GM12878 (cell line): Measurements from ENCODE around the gene ISG15. TPM values are rescaled to one million over a fixed set of nuclear protein-coding genes. Genes with fewer than 3 reads are reported as not detected.

ENCODE experiments used
- ATAC-seq: fragments of 200-7000 bp; cut with Tn5 transposase; 3 replicates; pipeline ENCODE4 v1.9.1; 2020; ENCODE audit warnings: mild to moderate bottlenecking, moderate library complexity
- BruUV-seq: library from RNA; stranded (reverse); fragments of 400-500 nt; replicated peaks from 2 replicates; lab custom pipeline; 2021; lab: Mats Ljungman, UMichigan
- CTCF ChIA-PET: fragments of 300-600 bp; sonication (Branson Sonifier 250); formaldehyde crosslinking; extraction: SDS; loops from one replicate; lab custom pipeline; 2021; ENCODE audit warnings: inconsistent platforms; lab: Yijun Ruan, JAX
- POLR2A ChIA-PET: fragments of 350-600 bp; formaldehyde crosslinking; extraction: SDS; loops from one replicate; lab custom pipeline; 2021; ENCODE audit warnings: inconsistent platforms; lab: Charles Lee
- RAD21 ChIA-PET: fragments of 300-600 bp; sonication (Branson Sonifier 250); formaldehyde crosslinking; loops from one replicate; lab custom pipeline; 2023; ENCODE audit warnings: antibody characterized with exemption; ENCODE audit not compliant: unreplicated experiment; lab: Charles Lee
- SMC1A ChIA-PET: fragments of 300-600 bp; sonication (Branson Sonifier 250); formaldehyde crosslinking; loops from one replicate; lab custom pipeline; 2023; ENCODE audit not compliant: unreplicated experiment, uncharacterized antibody; lab: Charles Lee
- DNase-seq: peaks from one replicate; pipeline ENCODE4 v3.0.0-alpha.2; 2011; ENCODE audit warnings: low read depth, low spot score
- FAIRE-seq: peaks from 3 replicates; lab custom pipeline; 2011; peaks lifted over from hg19 to GRCh38; lab: Jason Lieb, UNC
- H2AFZ ChIP-seq: 2 replicates; pipeline ENCODE4 v1.6.0; 2011; ENCODE audit warnings: low read depth, low read length, control low read depth; ENCODE audit not compliant: control insufficient read depth
- H3K27ac ChIP-seq: 2 replicates; pipeline ENCODE4 v1.5.1; 2011; ENCODE audit warnings: control low read depth; ENCODE audit not compliant: control insufficient read depth, insufficient read depth
- H3K27me3 ChIP-seq, 2 experiments: replicated peaks in 1 of 2; 2 replicates each; pipeline versions ENCODE4 v1.6.0 to v1.6.1; 2011; ENCODE audit warnings: low read length in 1 of 2; ENCODE audit not compliant: control insufficient read depth in 2 of 2, insufficient read depth in 2 of 2
- H3K36me3 ChIP-seq, 2 experiments: 2 replicates each; pipeline ENCODE4 v1.5.1; 2011; ENCODE audit warnings: low read length in 1 of 2; ENCODE audit not compliant: control insufficient read depth in 2 of 2, insufficient read depth in 2 of 2
- H3K4me1 ChIP-seq: 2 replicates; pipeline ENCODE4 v1.6.1; 2011; ENCODE audit warnings: mild to moderate bottlenecking, low read length, moderate library complexity, mixed read lengths; ENCODE audit not compliant: control insufficient read depth, insufficient read depth
- H3K4me2 ChIP-seq: 2 replicates; pipeline ENCODE4 v1.6.0; 2011; ENCODE audit warnings: control low read depth; ENCODE audit not compliant: control insufficient read depth, insufficient read depth
- H3K4me3 ChIP-seq: fragments of 200-600 bp; sonication (generic); 2 replicates; pipeline ENCODE4 v1.5.1; 2016
- H3K79me2 ChIP-seq: 2 replicates; pipeline ENCODE4 v1.6.0; 2011; ENCODE audit warnings: low read length; ENCODE audit not compliant: control insufficient read depth, insufficient read depth
- H3K9ac ChIP-seq: 2 replicates; pipeline ENCODE4 v1.8.0; 2011; ENCODE audit warnings: low read length, control low read depth, mixed read lengths; ENCODE audit not compliant: control insufficient read depth, insufficient read depth
- H3K9me3 ChIP-seq: replicated peaks from 3 replicates; pipeline ENCODE4 v1.5.1; 2011; ENCODE audit warnings: mild to moderate bottlenecking, low read length; ENCODE audit not compliant: control insufficient read depth, insufficient read depth
- H4K20me1 ChIP-seq: 2 replicates; pipeline ENCODE4 v1.6.0; 2011; ENCODE audit not compliant: control insufficient read depth, insufficient read depth
- BCL11A ChIP-seq: IDR thresholded peaks from 2 replicates; pipeline ENCODE4 v1.6.1; 2011; ENCODE audit warnings: low read depth, low read length
- REST ChIP-seq: IDR thresholded peaks from 2 replicates; pipeline ENCODE4 v1.6.1; 2012; ENCODE audit warnings: mild to moderate bottlenecking, low read depth, low read length
- WGBS: methylation state at CpG from one replicate; pipeline ENCODE4 v1.1.6; 2016; ENCODE audit warnings: low lambda C conversion rate; ENCODE audit not compliant: insufficient replicate concordance, insufficient coverage; ENCODE audit errors: missing lambda C conversion rate; 5-methylcytosine and 5-hydroxymethylcytosine counted together
- in situ Hi-C: fragments of 300-500 bp; cut with MboI; formaldehyde crosslinking; loops from 9 replicates; pipeline ENCODE4 v1.14.3; 2018; ENCODE audit warnings: mixed read lengths
- intact Hi-C: fragments of 100-400 bp; cut with micrococcal nuclease; formaldehyde crosslinking; loops from one replicate; pipeline ENCODE4 v1.14.2; 2022; ENCODE audit not compliant: unreplicated experiment
- polyA plus RNA-seq, 11 experiments: library from polyadenylated mRNA; depleted of rRNA in 4 of 11; unstranded in 6 of 11; stranded (reverse) in 5 of 11; fragments of >200 nt; fragmentation: Nextera tagmentation in 4 of 11; fragmentation: Illumina TruSeq in 1 of 11; extraction: Ambion mirVana in 4 of 11; extraction: Trizol in 1 of 11; gene quantifications; 1 replicate in 1 of 11; 2 replicates in 10 of 11; pipeline versions ENCODE4 v1.2.1 to v1.2.3, GENCODE V29; 2011 to 2016; ENCODE audit warnings: inconsistent platforms in 2 of 11, missing spikeins in 2 of 11, low read depth in 1 of 11
- total RNA-seq, 4 experiments: library from RNA; depleted of rRNA in 3 of 4; stranded (reverse); fragments of >200 nt in 3 of 4; fragmentation: Illumina TruSeq in 1 of 4; extraction: Trizol in 1 of 4; gene quantifications; 2 replicates each; pipeline versions ENCODE4 v1.2.1 to v1.2.3, GENCODE V29; 2013 to 2021

Gene ISG15
- total and polyA plus RNA-seq, 10 of the 15 experiments (the other 5 are each of a cell fraction or from before 2014, with no cell fraction given) = 7.8 to 384 (median 274) TPM

GRCh38 chr1:964691-965525 is 48.4 kb upstream of the ISG15 start:
- ChIA-PET SMC1A (no interaction called here), POLR2A (no interaction called here)
- Histone ChIP-seq H3K9me3 (no peaks in the 10 kb centered on the region), H3K4me3 (no peak overlapping the region), H3K79me2 (no peaks in the 10 kb centered on the region; the same call in 1 of the 2 replicates), H3K36me3 (no peaks in the 10 kb centered on the region; a peak in 1 of 4 replicates), H3K4me1 (peaks cover 15% of the 10 kb centered on the region), H2AFZ (no peak overlapping the region), H3K27ac (no peak overlapping the region), H3K27me3 (no peaks in the 10 kb centered on the region), H3K4me2 (no peak overlapping the region), H4K20me1 (no peaks in the 10 kb centered on the region), H3K9ac (no peak overlapping the region)
- DNase-seq (no peak), ATAC-seq (no peak)
- TSS peak; percentile 45 for BruUV-seq
- intact Hi-C loops (no loop called here), in situ Hi-C loops (no loop called here)
- 96% methylated on average over 34 of the region's 51 CpGs for WGBS
- TF ChIP-seq REST = no peak
- no peak for TF ChIP-seq BCL11A
- TF ChIP-seq, all 136 proteins: peak for 0
- ChIA-PET RAD21 (interaction anchor here (0.6 kb wide), 1 partner anchor 60 kb away, joined by 3 read pairs; no protein-coding TSS in a partner anchor), CTCF (no interaction called here)
- FAIRE-seq = no peak
